Measurements from ENCODE around the gene KCNJ2.
A peak's percentile ranks its signal among the peaks of the same experiment; 100 is the strongest.

The KCNJ2 gene

GRCh38 chr17:70168977-70169708, at the start of gene KCNJ2:
Gene KCNJ2 (plus strand): TSS chr17:70169532. CDS start chr17:70175040, 5,508 bp downstream.
- DNase-seq (ENCODE audit: low spot score), result peak; percentile 99

- DNase-seq (ENCODE audit: low spot score), result no peak
These were observed 49.8 kb upstream of the KCNJ2 start for GRCh38 chr17:70119545-70119944.

GRCh38 chr17:70119983-70120382, 49.3 kb upstream of the KCNJ2 start:
- no peak for DNase-seq (ENCODE audit: low spot score)

GRCh38 chr17:70120425-70120824, 48.9 kb upstream of the KCNJ2 start:
- no peak for DNase-seq (ENCODE audit: low spot score)

- DNase-seq (ENCODE audit: low spot score), result no peak
These were observed 48.2 kb upstream of the KCNJ2 start for GRCh38 chr17:70121126-70121525.

GRCh38 chr17:70123193-70123592, 46.1 kb upstream of the KCNJ2 start:
- DNase-seq (ENCODE audit: low spot score), result no peak

GRCh38 chr17:70124723-70125122, 44.6 kb upstream of the KCNJ2 start:
- no peak for DNase-seq (ENCODE audit: low spot score)

GRCh38 chr17:70127221-70127873, 42.0 kb upstream of the KCNJ2 start:
- no peak for DNase-seq (ENCODE audit: low spot score)

- DNase-seq (ENCODE audit: low spot score), result no peak
These were observed 40.5 kb upstream of the KCNJ2 start for GRCh38 chr17:70128727-70129238.

- no peak for DNase-seq (ENCODE audit: low spot score)
These were observed 39.0 kb upstream of the KCNJ2 start for GRCh38 chr17:70130289-70130688.

GRCh38 chr17:70132505-70132904, 36.8 kb upstream of the KCNJ2 start:
- no peak for DNase-seq (ENCODE audit: low spot score)

- no peak for DNase-seq (ENCODE audit: low spot score)
These were observed 35.3 kb upstream of the KCNJ2 start for GRCh38 chr17:70134042-70134441.

GRCh38 chr17:70134777-70135176, 34.6 kb upstream of the KCNJ2 start:
- no peak for DNase-seq (ENCODE audit: low spot score)

GRCh38 chr17:70136131-70136530, 33.2 kb upstream of the KCNJ2 start:
- peak; percentile 62 for DNase-seq (ENCODE audit: low spot score)

GRCh38 chr17:70137451-70138230, 31.7 kb upstream of the KCNJ2 start:
- no peak for DNase-seq (ENCODE audit: low spot score)

GRCh38 chr17:70138291-70138865, 31.0 kb upstream of the KCNJ2 start:
- no peak for DNase-seq (ENCODE audit: low spot score)

GRCh38 chr17:70139449-70139993, 29.8 kb upstream of the KCNJ2 start:
- DNase-seq (ENCODE audit: low spot score), result no peak

GRCh38 chr17:70144260-70144846, 25.0 kb upstream of the KCNJ2 start:
- peak; percentile 45 for DNase-seq (ENCODE audit: low spot score)

- no peak for DNase-seq (ENCODE audit: low spot score)
These were observed 16.1 kb upstream of the KCNJ2 start for GRCh38 chr17:70153210-70153609.

- DNase-seq (ENCODE audit: low spot score), result no peak
These were observed 12.2 kb upstream of the KCNJ2 start for GRCh38 chr17:70157151-70157550.

- no peak for DNase-seq (ENCODE audit: low spot score)
These were observed 11.2 kb upstream of the KCNJ2 start for GRCh38 chr17:70158180-70158579.

- no peak for DNase-seq (ENCODE audit: low spot score)
These were observed 10.7 kb upstream of the KCNJ2 start for GRCh38 chr17:70158591-70158990.

Data from D341Med (cell line).